Measurements from ENCODE around the gene FMN1.

- TF ChIP-seq EZH2 (IDR thresholded peaks at IDR 0.05; ENCODE audit: insufficient read depth, poor library complexity, severe bottlenecking) (no peak), EZH2phosphoT487 (IDR thresholded peaks at IDR 0.05; ENCODE audit: insufficient read depth, low read depth) (no peak)
Observed at GRCh38 chr15:33188159-33188558, 6.4 kb downstream of the FMN1 start.
